SK-N-SH (cell line): ENCODE data around the gene PRKAB2. TPM values are rescaled to one million over a fixed set of nuclear protein-coding genes. Genes with fewer than 3 reads are reported as not detected.

Experiments used
- CTCF ChIA-PET: fragments of 300-600, 350-600 bp; formaldehyde crosslinking; extraction: SDS; loops from one replicate; lab custom pipeline; 2021; lab: Yijun Ruan, JAX
- POLR2A ChIA-PET: fragments of 350-600 bp; sonication (Branson Sonifier 250); formaldehyde crosslinking; extraction: SDS; loops from one replicate; lab custom pipeline; 2020; ENCODE audit warnings: antibody characterized with exemption, inconsistent platforms; lab: Yijun Ruan, JAX
- DNase-seq: peaks from one replicate; pipeline ENCODE4 v3.0.0; 2012
- H2AFZ ChIP-seq: fragments of 200-600 bp; sonication (generic); 2 replicates; pipeline ENCODE4 v1.8.1; 2016; ENCODE audit warnings: antibody characterized with exemption, mild to moderate bottlenecking, low read depth
- H3F3A ChIP-seq: fragments of 200-600 bp; sonication (generic); replicated peaks from 2 replicates; pipeline ENCODE3; 2016; ENCODE audit warnings: antibody characterized with exemption, mild to moderate bottlenecking; ENCODE audit not compliant: insufficient read depth
- H3K27ac ChIP-seq, 2 experiments: fragments of 200-500 bp in 1 of 2; fragments of 200-600 bp in 1 of 2; sonication (Bioruptor generic) in 1 of 2; sonication (generic), shearing (Covaris generic) in 1 of 2; 2 replicates each; pipeline versions ENCODE4 v1.5.1 to v1.6.1; 2014 to 2016; ENCODE audit warnings: low read depth in 2 of 2, inconsistent platforms in 1 of 2, low read length in 1 of 2, mild to moderate bottlenecking in 1 of 2, mixed read lengths in 1 of 2
- H3K27me3 ChIP-seq: fragments of 200-600 bp; sonication (generic), shearing (Covaris generic); 2 replicates; pipeline ENCODE4 v1.6.1; 2016; ENCODE audit warnings: mixed run types; ENCODE audit not compliant: insufficient read depth
- H3K36me3 ChIP-seq, 2 experiments: fragments of 200-500 bp in 1 of 2; fragments of 200-600 bp in 1 of 2; sonication (Bioruptor generic) in 1 of 2; sonication (generic) in 1 of 2; replicated peaks in 1 of 2; 2 replicates each; pipeline versions ENCODE3 to v1.5.1; 2014 to 2016; ENCODE audit warnings: low read length in 1 of 2, mild to moderate bottlenecking in 1 of 2; ENCODE audit not compliant: insufficient read depth in 2 of 2, control insufficient read depth in 1 of 2
- H3K4me1 ChIP-seq, 2 experiments: fragments of 200-500 bp in 1 of 2; fragments of 200-600 bp in 1 of 2; sonication (Bioruptor generic) in 1 of 2; sonication (generic), shearing (Covaris generic) in 1 of 2; 2 replicates each; pipeline versions ENCODE4 v1.5.1 to v1.6.1; 2014 to 2016; ENCODE audit warnings: low read depth in 1 of 2, low read length in 1 of 2, mixed run types in 1 of 2; ENCODE audit not compliant: insufficient read depth in 2 of 2, control insufficient read depth in 1 of 2
- H3K4me2 ChIP-seq: fragments of 200-600 bp; sonication (generic), shearing (Covaris generic); 2 replicates; pipeline ENCODE4 v1.6.1; 2017; ENCODE audit warnings: mixed run types
- H3K4me3 ChIP-seq, 2 experiments: fragments of 200-500 bp in 1 of 2; fragments of 200-600 bp in 1 of 2; sonication (Bioruptor generic) in 1 of 2; sonication (generic), shearing (Covaris generic) in 1 of 2; 2 replicates each; pipeline versions ENCODE4 v1.5.1 to v1.8.1; 2014 to 2016; ENCODE audit warnings: low read depth in 2 of 2, inconsistent platforms in 1 of 2, low read length in 1 of 2, mild to moderate bottlenecking in 1 of 2, mixed read lengths in 1 of 2, moderate library complexity in 1 of 2
- H3K79me2 ChIP-seq: fragments of 200-600 bp; sonication (generic); 2 replicates; pipeline ENCODE4 v1.8.1; 2017; ENCODE audit warnings: mild to moderate bottlenecking; ENCODE audit not compliant: insufficient read depth
- H3K9ac ChIP-seq: fragments of 200-600 bp; sonication (generic); 2 replicates; pipeline ENCODE4 v1.6.1; 2017; ENCODE audit warnings: mixed run types
- H3K9me2 ChIP-seq: fragments of 200-600 bp; sonication (generic); 2 replicates; pipeline ENCODE4 v1.6.1; 2017; ENCODE audit warnings: mixed run types
- H3K9me3 ChIP-seq: fragments of 200-600 bp; sonication (generic); 2 replicates; pipeline ENCODE4 v1.6.1; 2017; ENCODE audit warnings: mixed run types, mild to moderate bottlenecking, moderate library complexity
- H4K20me1 ChIP-seq: fragments of 200-600 bp; sonication (generic); 2 replicates; pipeline ENCODE4 v1.6.1; 2017; ENCODE audit warnings: mild to moderate bottlenecking, mixed run types; ENCODE audit not compliant: insufficient read depth
- IRF3 ChIP-seq: fragments of 150-350 bp; IDR thresholded peaks from 2 replicates; pipeline ENCODE4 v1.6.1; 2016; ENCODE audit warnings: mild to moderate bottlenecking, low read depth, low read length
- JUND ChIP-seq: IDR thresholded peaks from 2 replicates; pipeline ENCODE4 v1.4.0; 2012
- RAD21 ChIP-seq: IDR thresholded peaks from 2 replicates; pipeline ENCODE4 v1.6.1; 2012; ENCODE audit warnings: mild to moderate bottlenecking, low read length
- TAF1 ChIP-seq: IDR thresholded peaks from 2 replicates; pipeline ENCODE4 v1.6.1; 2012; ENCODE audit warnings: low read depth, mild to moderate bottlenecking, low read length, moderate library complexity, borderline replicate concordance
- TCF12 ChIP-seq: IDR thresholded peaks from 2 replicates; pipeline ENCODE4 v1.4.0; 2012
- YY1 ChIP-seq: IDR thresholded peaks from 2 replicates; pipeline ENCODE4 v1.4.0; 2012; ENCODE audit warnings: low read depth, mild to moderate bottlenecking
- WGBS: methylation state at CpG from one replicate; pipeline ENCODE4 v1.1.6; 2017; ENCODE audit warnings: low lambda C conversion rate; 5-methylcytosine and 5-hydroxymethylcytosine counted together
- polyA plus RNA-seq, 3 experiments: library from polyadenylated mRNA; depleted of rRNA; stranded (reverse); fragments of >200 nt; gene quantifications; 2 replicates each; pipeline ENCODE4 v1.2.3, GENCODE V29; 2012
- TF ChIP-seq, protein P1 (sequence below): fragments of 200-600 bp; sonication (generic); IDR thresholded peaks from 2 replicates; pipeline ENCODE4 v1.6.1; 2017; ENCODE audit warnings: antibody characterized with exemption, mild to moderate bottlenecking, moderate library complexity
- TF ChIP-seq, protein P2 (sequence below): IDR thresholded peaks from 2 replicates; pipeline ENCODE4 v1.4.0; 2012; ENCODE audit warnings: low read depth
- TF ChIP-seq, protein P3 (sequence below): fragments of 150-350 bp; IDR thresholded peaks from 2 replicates; pipeline ENCODE4 v1.6.1; 2017; ENCODE audit warnings: antibody characterized with exemption, low read length, low read depth, borderline replicate concordance
- TF ChIP-seq, protein P4 (sequence below): IDR thresholded peaks from 2 replicates; pipeline ENCODE4; 2012

Gene PRKAB2
- polyA plus RNA-seq, 1 of the 3 experiments (the other 2 are of a cell fraction) = 6.2 TPM

DNA sequence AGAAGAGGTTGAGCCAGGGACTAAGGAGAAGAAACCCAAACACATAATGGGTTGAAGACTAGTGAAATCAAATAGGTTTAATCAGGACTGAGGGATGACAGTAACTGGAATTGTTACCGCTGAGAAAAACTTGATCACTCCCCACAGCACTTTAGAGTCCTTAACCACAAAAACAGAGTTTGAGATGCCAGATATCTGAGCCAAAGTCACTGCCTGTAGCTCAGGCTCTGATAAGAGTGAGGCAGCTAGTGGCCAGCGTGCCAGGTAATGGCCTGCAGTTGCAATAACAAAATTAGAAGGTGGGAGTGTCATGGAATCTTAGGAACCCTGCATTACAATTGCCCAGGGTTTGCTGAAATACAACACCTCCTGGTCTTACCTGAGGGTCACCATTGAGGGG is 48.0 kb downstream of the PRKAB2 start (continued):
- TF ChIP-seq, protein P1, sequence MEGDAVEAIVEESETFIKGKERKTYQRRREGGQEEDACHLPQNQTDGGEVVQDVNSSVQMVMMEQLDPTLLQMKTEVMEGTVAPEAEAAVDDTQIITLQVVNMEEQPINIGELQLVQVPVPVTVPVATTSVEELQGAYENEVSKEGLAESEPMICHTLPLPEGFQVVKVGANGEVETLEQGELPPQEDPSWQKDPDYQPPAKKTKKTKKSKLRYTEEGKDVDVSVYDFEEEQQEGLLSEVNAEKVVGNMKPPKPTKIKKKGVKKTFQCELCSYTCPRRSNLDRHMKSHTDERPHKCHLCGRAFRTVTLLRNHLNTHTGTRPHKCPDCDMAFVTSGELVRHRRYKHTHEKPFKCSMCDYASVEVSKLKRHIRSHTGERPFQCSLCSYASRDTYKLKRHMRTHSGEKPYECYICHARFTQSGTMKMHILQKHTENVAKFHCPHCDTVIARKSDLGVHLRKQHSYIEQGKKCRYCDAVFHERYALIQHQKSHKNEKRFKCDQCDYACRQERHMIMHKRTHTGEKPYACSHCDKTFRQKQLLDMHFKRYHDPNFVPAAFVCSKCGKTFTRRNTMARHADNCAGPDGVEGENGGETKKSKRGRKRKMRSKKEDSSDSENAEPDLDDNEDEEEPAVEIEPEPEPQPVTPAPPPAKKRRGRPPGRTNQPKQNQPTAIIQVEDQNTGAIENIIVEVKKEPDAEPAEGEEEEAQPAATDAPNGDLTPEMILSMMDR = no peak
- no peak for TF ChIP-seq TCF12

GRCh38 chr1:147117109-147117508 is 55.2 kb downstream of the PRKAB2 start:
- POLR2A ChIA-PET = no interaction called here
- 0% methylated on average over 1 of the region's 1 CpG for WGBS
- Histone ChIP-seq H3K4me3 (no peak overlapping the region), H3K9me2 (no peaks in the 10 kb centered on the region), H2AFZ (no peak overlapping the region), H3K27ac (no peak overlapping the region), H3K9me3 (no peaks in the 10 kb centered on the region), H3K27me3 (peaks cover 9% of the 10 kb centered on the region; the same call in 1 of the 2 replicates), H4K20me1 (no peaks in the 10 kb centered on the region), H3F3A (no peaks in the 10 kb centered on the region), H3K36me3 (no peaks in the 10 kb centered on the region), H3K4me2 (no peak overlapping the region), H3K4me1 (no peaks in the 10 kb centered on the region), H3K9ac (no peak overlapping the region), H3K79me2 (no peaks in the 10 kb centered on the region)
- no peak for DNase-seq
- TF ChIP-seq, protein P2, sequence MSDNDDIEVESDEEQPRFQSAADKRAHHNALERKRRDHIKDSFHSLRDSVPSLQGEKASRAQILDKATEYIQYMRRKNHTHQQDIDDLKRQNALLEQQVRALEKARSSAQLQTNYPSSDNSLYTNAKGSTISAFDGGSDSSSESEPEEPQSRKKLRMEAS = no peak
- TF ChIP-seq, protein P3, sequence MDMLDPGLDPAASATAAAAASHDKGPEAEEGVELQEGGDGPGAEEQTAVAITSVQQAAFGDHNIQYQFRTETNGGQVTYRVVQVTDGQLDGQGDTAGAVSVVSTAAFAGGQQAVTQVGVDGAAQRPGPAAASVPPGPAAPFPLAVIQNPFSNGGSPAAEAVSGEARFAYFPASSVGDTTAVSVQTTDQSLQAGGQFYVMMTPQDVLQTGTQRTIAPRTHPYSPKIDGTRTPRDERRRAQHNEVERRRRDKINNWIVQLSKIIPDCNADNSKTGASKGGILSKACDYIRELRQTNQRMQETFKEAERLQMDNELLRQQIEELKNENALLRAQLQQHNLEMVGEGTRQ = no peak
- no peak for TF ChIP-seq RAD21
- TF ChIP-seq TAF1 = no peak
- TF ChIP-seq, protein P4, sequence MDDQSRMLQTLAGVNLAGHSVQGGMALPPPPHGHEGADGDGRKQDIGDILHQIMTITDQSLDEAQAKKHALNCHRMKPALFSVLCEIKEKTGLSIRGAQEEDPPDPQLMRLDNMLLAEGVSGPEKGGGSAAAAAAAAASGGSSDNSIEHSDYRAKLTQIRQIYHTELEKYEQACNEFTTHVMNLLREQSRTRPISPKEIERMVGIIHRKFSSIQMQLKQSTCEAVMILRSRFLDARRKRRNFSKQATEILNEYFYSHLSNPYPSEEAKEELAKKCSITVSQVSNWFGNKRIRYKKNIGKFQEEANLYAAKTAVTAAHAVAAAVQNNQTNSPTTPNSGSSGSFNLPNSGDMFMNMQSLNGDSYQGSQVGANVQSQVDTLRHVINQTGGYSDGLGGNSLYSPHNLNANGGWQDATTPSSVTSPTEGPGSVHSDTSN = no peak
- TF ChIP-seq, protein P1 = no peak
- no peak for TF ChIP-seq JUND
- no peak for TF ChIP-seq YY1
- no peak for TF ChIP-seq IRF3
- CTCF ChIA-PET = interaction anchor here (0.9 kb wide), 1 partner anchor 126 kb away, joined by 3 read pairs; no protein-coding TSS in a partner anchor
